Uterus (tissue), 4 donors: ENCODE results near the gene NOTCH4. TPM values are rescaled to one million over a fixed set of nuclear protein-coding genes. Genes with fewer than 3 reads are reported as not detected.
A peak's percentile ranks its signal among the peaks of the same experiment; 100 is the strongest.

Experiments used
- DNase-seq, 2 donors: peaks; one replicate each; pipeline ENCODE4 v3.0.0-alpha.2; 2019 to 2020
- H3K27ac ChIP-seq, 2 donors: fragments of 200-600 bp; sonication (generic); 1 replicate in 1 of 2; 2 replicates in 1 of 2; pipeline ENCODE4 v1.5.1; 2016 to 2018
- H3K27me3 ChIP-seq, 2 donors: fragments of 200-600 bp; sonication (generic); one replicate each; pipeline ENCODE4 v1.5.1; 2018 to 2019; ENCODE audit warnings: control low read depth in 1 of 2
- H3K36me3 ChIP-seq, 2 donors: fragments of 200-600 bp; sonication (generic); one replicate each; pipeline ENCODE4 v1.5.1; 2019; ENCODE audit warnings: control low read depth in 1 of 2
- H3K4me1 ChIP-seq, 2 donors: fragments of 200-600 bp; sonication (generic); one replicate each; pipeline ENCODE4 v1.5.1; 2018 to 2019; ENCODE audit warnings: control low read depth in 1 of 2
- H3K4me3 ChIP-seq, 2 donors: fragments of 200-600 bp; sonication (generic); 1 replicate in 1 of 2; 2 replicates in 1 of 2; pipeline ENCODE4 v1.5.1; 2018 to 2019; ENCODE audit warnings: mild to moderate bottlenecking in 1 of 2
- H3K9me3 ChIP-seq, 2 donors: fragments of 200-600 bp; sonication (generic); one replicate each; pipeline ENCODE4 v1.5.1; 2019; ENCODE audit warnings: control low read depth in 1 of 2
- POLR2A ChIP-seq, 2 donors: fragments of 450-650 bp; IDR thresholded peaks; one replicate each; pipeline ENCODE4 v1.6.1; 2016; ENCODE audit warnings: antibody characterized with exemption in 2 of 2, mild to moderate bottlenecking in 1 of 2, moderate library complexity in 1 of 2
- intact Hi-C: fragments of 100-400 bp; cut with DNase I; formaldehyde crosslinking; loops from one replicate; pipeline ENCODE4 v1.15.1; 2023; ENCODE audit warnings: low total_unique reads
- total RNA-seq, 4 donors: library from RNA; depleted of rRNA in 3 of 4; stranded (reverse); fragments of >200 nt in 3 of 4; gene quantifications; one replicate each; pipeline versions ENCODE4 v1.1.0 to v1.2.4, GENCODE V29; 2014 to 2023
- TF ChIP-seq, protein P1 (sequence below), 4 experiments: fragments of 200-600 bp in 2 of 4; fragments of 450-650 bp in 2 of 4; sonication (generic) in 2 of 4; IDR thresholded peaks; one replicate each; pipeline ENCODE4 v1.5.1; 2016 to 2019; ENCODE audit warnings: antibody characterized with exemption in 4 of 4, mild to moderate bottlenecking in 2 of 4, moderate library complexity in 1 of 4
- donor health status: DM: yes; HTN: yes; CAD: no.

Gene NOTCH4
- total RNA-seq, 4 donors from 2014 or later: 10.9 to 75.2 (median 28.6) TPM

DNA sequence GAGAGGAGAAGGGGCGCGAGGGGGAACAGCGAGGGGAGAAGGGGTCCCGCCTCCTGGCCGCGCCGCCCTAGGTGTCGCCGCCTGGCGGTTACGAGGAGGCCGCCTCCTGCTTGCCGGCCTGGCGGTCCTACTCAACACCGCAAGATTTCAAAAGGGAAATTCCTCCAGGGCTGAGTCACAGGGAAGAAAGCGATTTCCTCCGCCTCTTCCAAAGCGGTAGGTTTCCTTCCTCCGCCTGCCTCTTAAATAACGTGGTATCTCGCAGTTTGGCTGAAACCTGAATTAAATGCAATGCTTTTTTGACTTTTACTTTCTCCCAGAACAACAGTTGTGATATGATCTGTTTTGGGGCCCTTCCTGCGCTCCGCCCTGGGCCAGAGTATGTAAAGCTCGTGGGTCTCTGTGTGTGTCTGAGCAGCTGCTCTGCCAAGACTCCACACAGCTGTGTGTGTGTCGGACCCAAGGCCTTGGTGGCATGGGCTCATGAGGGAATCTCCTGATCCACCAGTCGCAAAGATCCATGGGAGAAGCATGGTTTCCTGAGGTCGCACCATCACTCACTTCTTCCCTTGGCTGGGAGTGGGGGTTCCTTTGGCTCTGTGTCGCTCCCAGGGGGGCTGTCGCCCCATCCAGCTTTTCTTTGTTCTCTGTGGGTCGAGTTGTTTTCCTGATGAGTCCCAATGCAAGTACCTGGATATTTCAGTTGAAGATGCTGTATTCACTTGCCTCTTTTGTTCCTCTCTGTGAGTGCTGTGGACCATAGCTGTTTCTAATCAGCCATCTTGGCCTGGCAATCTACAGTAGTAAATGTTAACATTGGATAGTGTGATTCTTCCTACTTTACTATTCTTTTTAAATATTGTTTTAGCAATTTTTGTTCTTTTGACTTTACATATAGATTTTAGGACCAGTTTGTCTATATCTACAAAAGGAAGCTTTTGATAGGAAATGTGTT is 31.6 kb upstream of the NOTCH4 start:
- intact Hi-C loops: no loop called here
- peak; percentile 83 to 87 for DNase-seq
- Histone ChIP-seq H3K36me3 (no peaks in the 10 kb centered on the region), H3K4me1 (no peaks in the 10 kb centered on the region), H3K27me3 (no peaks in the 10 kb centered on the region), H3K9me3 (no peaks in the 10 kb centered on the region), H3K4me3 (peak overlapping the region; percentile 33 to 41), H3K27ac (peak overlapping the region; percentile 89 to 90)
- peak in 1 of 2 donors; percentile 19 for TF ChIP-seq POLR2A (IDR thresholded peaks at IDR 0.05)
- TF ChIP-seq, protein P1, sequence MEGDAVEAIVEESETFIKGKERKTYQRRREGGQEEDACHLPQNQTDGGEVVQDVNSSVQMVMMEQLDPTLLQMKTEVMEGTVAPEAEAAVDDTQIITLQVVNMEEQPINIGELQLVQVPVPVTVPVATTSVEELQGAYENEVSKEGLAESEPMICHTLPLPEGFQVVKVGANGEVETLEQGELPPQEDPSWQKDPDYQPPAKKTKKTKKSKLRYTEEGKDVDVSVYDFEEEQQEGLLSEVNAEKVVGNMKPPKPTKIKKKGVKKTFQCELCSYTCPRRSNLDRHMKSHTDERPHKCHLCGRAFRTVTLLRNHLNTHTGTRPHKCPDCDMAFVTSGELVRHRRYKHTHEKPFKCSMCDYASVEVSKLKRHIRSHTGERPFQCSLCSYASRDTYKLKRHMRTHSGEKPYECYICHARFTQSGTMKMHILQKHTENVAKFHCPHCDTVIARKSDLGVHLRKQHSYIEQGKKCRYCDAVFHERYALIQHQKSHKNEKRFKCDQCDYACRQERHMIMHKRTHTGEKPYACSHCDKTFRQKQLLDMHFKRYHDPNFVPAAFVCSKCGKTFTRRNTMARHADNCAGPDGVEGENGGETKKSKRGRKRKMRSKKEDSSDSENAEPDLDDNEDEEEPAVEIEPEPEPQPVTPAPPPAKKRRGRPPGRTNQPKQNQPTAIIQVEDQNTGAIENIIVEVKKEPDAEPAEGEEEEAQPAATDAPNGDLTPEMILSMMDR (IDR thresholded peaks at IDR 0.05): peak; percentile 49 to 79 (median 71)

- no peaks in the 10 kb centered on the region for H3K36me3 ChIP-seq
- H3K4me3 ChIP-seq: peak overlapping the region; percentile 33 to 41
- H3K4me1 ChIP-seq: no peaks in the 10 kb centered on the region
- peak in 1 of 2 donors; percentile 36 for DNase-seq
- intact Hi-C loops: no loop called here
- no peak for TF ChIP-seq POLR2A (IDR thresholded peaks at IDR 0.05)
- TF ChIP-seq, protein P1 (IDR thresholded peaks at IDR 0.05): no peak
- H3K27me3 ChIP-seq: no peaks in the 10 kb centered on the region
- H3K9me3 ChIP-seq: no peaks in the 10 kb centered on the region
- H3K27ac ChIP-seq: peak overlapping the region; percentile 89 to 90
Observed at GRCh38 chr6:32254761-32255198, 30.9 kb upstream of the NOTCH4 start.

DNA sequence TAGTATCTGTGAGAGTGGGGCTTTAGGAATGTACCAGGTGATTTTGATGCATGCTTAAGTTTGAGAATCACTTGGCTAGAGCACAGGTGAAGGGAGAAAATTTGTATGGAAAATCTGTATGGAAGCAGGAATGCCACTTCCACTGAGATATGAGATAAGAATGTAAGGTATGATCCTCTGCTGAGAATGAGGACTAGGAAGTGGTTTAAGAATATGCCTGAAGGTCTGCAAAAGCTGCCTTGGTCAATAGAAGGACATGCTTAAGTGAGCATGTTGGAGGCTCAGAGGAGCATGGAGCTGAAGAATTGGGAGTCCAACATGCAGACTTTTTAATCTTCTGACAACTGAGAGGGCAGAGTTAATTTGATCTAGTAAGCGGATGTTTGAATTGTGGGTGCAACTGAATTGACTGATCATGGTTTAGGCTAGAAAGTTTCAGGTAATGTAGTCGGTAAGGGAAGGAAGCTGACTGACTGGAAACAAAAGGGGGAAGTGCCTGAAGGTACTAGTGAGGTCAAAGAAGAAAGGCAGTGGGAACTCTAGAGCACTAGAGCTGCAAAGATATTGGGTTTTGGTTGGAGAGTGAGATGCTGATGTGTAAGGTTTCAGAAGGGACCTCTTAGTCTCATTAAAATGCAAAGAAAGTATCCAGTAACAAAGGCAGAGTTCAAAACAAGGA is 28.6 kb upstream of the NOTCH4 start:
- H3K4me3 ChIP-seq: no peak overlapping the region
- TF ChIP-seq POLR2A (IDR thresholded peaks at IDR 0.05): no peak
- intact Hi-C loops: no loop called here
- no peaks in the 10 kb centered on the region for H3K27me3 ChIP-seq
- DNase-seq: no peak
- H3K27ac ChIP-seq: no peak overlapping the region
- H3K9me3 ChIP-seq: no peaks in the 10 kb centered on the region
- H3K36me3 ChIP-seq: no peaks in the 10 kb centered on the region
- H3K4me1 ChIP-seq: no peaks in the 10 kb centered on the region

- intact Hi-C loops: no loop called here
Observed at GRCh38 chr6:32249262-32249661, 25.4 kb upstream of the NOTCH4 start.

DNA sequence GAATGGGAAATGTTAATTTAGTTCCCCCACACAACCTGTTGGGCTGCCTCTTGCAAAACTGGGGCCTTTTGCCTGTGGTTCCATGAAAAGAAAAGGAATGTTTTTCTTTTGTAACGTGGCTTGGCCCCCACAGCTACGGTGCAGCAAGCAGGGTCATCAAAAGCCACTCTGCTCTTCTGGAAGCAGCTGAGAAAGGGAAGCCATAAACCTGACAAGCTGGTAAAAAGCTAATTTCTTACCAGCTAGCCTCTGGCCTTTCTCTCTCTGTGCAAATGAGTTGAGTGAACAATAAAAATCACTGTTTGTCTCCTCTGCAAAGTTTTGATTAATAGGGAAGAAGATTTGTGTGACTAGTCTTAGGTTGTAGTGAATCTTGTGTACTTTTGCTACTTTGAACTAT is 23.5 kb upstream of the NOTCH4 start:
- Histone ChIP-seq H3K27me3 (no peaks in the 10 kb centered on the region), H3K36me3 (no peaks in the 10 kb centered on the region), H3K4me3 (no peak overlapping the region), H3K4me1 (no peaks in the 10 kb centered on the region), H3K9me3 (no peaks in the 10 kb centered on the region), H3K27ac (no peak overlapping the region)
- no peak for DNase-seq
- no peak for TF ChIP-seq POLR2A (IDR thresholded peaks at IDR 0.05)
- TF ChIP-seq, protein P1 (IDR thresholded peaks at IDR 0.05): no peak
- intact Hi-C loops: no loop called here

More at GRCh38 chr6:32249262-32249661, 25.4 kb upstream of the NOTCH4 start:
- Histone ChIP-seq H3K27ac (no peak overlapping the region), H3K27me3 (no peaks in the 10 kb centered on the region), H3K4me3 (no peak overlapping the region), H3K9me3 (no peaks in the 10 kb centered on the region), H3K4me1 (no peaks in the 10 kb centered on the region), H3K36me3 (no peaks in the 10 kb centered on the region)
- no peak for TF ChIP-seq POLR2A (IDR thresholded peaks at IDR 0.05)
- TF ChIP-seq, protein P1 (IDR thresholded peaks at IDR 0.05): no peak
- DNase-seq: no peak
